ENCODE data around the gene ANKRD39.
A peak's percentile ranks its signal among the peaks of the same experiment; 100 is the strongest.

Gene ANKRD39

GRCh38 chr2:96868555-96869280 is 10.9 kb upstream of the ANKRD39 start:
- Histone ChIP-seq H3F3A (ENCODE audit: insufficient read depth, low read length) (no peaks in the 10 kb centered on the region; the same call in 1 of the 2 replicates), H3K27me3 (replicated peaks; ENCODE audit: insufficient read depth, low read length) (peaks cover 9% of the 10 kb centered on the region), H3K9ac (ENCODE audit: low read length) (peak overlapping the region; percentile 73), H3K4me1 (ENCODE audit: low read length) (no peaks in the 10 kb centered on the region), H3K36me3 (replicated peaks; ENCODE audit: insufficient read depth, low read length) (no peaks in the 10 kb centered on the region), H3K4me2 (ENCODE audit: low read depth, low read length) (peak overlapping the region; percentile 85), H3K79me2 (ENCODE audit: low read length) (no peaks in the 10 kb centered on the region), H3K9me3 (replicated peaks; ENCODE audit: insufficient read depth, low read length) (no peaks in the 10 kb centered on the region), H4K20me1 (ENCODE audit: insufficient read depth, low read length) (no peaks in the 10 kb centered on the region), H2AFZ (ENCODE audit: low read length) (peak overlapping the region; percentile 75), H3K9me2 (replicated peaks; ENCODE audit: insufficient read depth, low read length) (no peaks in the 10 kb centered on the region), H3K4me3 (ENCODE audit: low read length) (peak overlapping the region; percentile 74), H3K27ac (ENCODE audit: low read length) (no peak overlapping the region)
- DNase-seq, result peak; percentile 46
- TF ChIP-seq EZH2phosphoT487 (IDR thresholded peaks at IDR 0.05; ENCODE audit: low read length) (no peak), EZH2 (optimal IDR thresholded peaks at IDR 0.05; ENCODE audit: low read depth, low read length) (no peak), CTCF (IDR thresholded peaks at IDR 0.05; ENCODE audit: low read length) (peak; percentile 63)

DNA sequence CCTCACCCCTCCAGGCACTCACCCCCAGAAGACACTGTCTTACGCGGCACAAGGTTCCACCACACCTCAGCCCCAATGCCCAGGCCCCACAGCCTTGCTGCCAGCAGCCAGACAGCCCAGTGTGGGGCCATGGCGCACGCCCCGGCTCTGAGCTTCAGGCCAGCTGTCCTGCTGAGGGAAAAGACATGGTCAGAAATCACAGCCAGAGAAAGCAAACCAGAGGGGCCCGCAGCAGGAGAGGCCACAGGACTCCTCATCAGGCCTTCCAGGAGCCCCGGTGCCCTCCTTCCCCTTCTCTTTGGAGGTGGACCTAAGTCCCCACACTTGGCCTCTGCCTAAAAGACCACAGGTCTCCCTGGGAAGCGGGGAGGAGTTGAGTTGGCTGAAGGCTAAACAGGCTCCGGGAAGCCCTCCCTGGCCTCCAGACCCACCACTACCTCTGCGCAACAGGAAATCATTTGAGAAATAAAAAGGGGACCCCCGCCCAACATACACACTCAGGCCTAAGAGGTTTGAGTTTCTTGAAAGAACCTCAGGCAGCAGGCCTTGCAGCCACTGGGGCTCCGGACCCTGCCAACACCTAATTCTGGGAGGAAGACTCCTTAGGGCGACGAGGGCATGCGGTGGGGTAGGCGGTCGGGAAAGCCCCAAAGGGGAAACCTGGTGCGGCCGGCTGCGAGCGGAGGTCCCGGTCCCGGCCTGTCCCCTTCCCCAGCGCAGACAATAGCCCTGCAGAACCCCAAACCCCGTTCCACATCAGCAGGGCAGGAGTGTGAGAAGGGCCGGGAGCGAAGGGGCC is 10.1 kb upstream of the ANKRD39 start:
- Histone ChIP-seq H3K4me3 (ENCODE audit: low read length) (peak overlapping the region; percentile 74), H3K9ac (ENCODE audit: low read length) (peak overlapping the region; percentile 73; the same call in 1 of the 2 replicates), H3K27ac (ENCODE audit: low read length) (no peak overlapping the region), H3K4me1 (ENCODE audit: low read length) (no peaks in the 10 kb centered on the region), H4K20me1 (ENCODE audit: insufficient read depth, low read length) (no peaks in the 10 kb centered on the region), H3K9me2 (replicated peaks; ENCODE audit: insufficient read depth, low read length) (no peaks in the 10 kb centered on the region), H3K27me3 (replicated peaks; ENCODE audit: insufficient read depth, low read length) (peaks cover 9% of the 10 kb centered on the region), H2AFZ (ENCODE audit: low read length) (peak overlapping the region; percentile 75), H3F3A (ENCODE audit: insufficient read depth, low read length) (no peaks in the 10 kb centered on the region; the same call in 1 of the 2 replicates), H3K36me3 (replicated peaks; ENCODE audit: insufficient read depth, low read length) (no peaks in the 10 kb centered on the region), H3K4me2 (ENCODE audit: low read depth, low read length) (peak overlapping the region; percentile 85), H3K9me3 (replicated peaks; ENCODE audit: insufficient read depth, low read length) (no peaks in the 10 kb centered on the region), H3K79me2 (ENCODE audit: low read length) (no peaks in the 10 kb centered on the region)
- TF ChIP-seq CTCF (IDR thresholded peaks at IDR 0.05; ENCODE audit: low read length) (no peak), EZH2phosphoT487 (IDR thresholded peaks at IDR 0.05; ENCODE audit: low read length) (no peak), EZH2 (optimal IDR thresholded peaks at IDR 0.05; ENCODE audit: low read depth, low read length) (no peak)
- DNase-seq, result no peak

- Histone ChIP-seq H2AFZ (ENCODE audit: low read length) (no peak overlapping the region), H3K4me2 (ENCODE audit: low read depth, low read length) (peak overlapping the region; percentile 85; the same call in 1 of the 2 replicates), H3K36me3 (replicated peaks; ENCODE audit: insufficient read depth, low read length) (no peaks in the 10 kb centered on the region), H3K9me3 (replicated peaks; ENCODE audit: insufficient read depth, low read length) (no peaks in the 10 kb centered on the region), H3K9me2 (replicated peaks; ENCODE audit: insufficient read depth, low read length) (no peaks in the 10 kb centered on the region), H3K27me3 (replicated peaks; ENCODE audit: insufficient read depth, low read length) (peaks cover 9% of the 10 kb centered on the region), H3F3A (ENCODE audit: insufficient read depth, low read length) (no peaks in the 10 kb centered on the region; the same call in 1 of the 2 replicates), H3K79me2 (ENCODE audit: low read length) (no peaks in the 10 kb centered on the region), H3K9ac (ENCODE audit: low read length) (no peak overlapping the region), H3K4me3 (ENCODE audit: low read length) (no peak overlapping the region), H4K20me1 (ENCODE audit: insufficient read depth, low read length) (no peaks in the 10 kb centered on the region), H3K27ac (ENCODE audit: low read length) (no peak overlapping the region), H3K4me1 (ENCODE audit: low read length) (no peaks in the 10 kb centered on the region)
- TF ChIP-seq CTCF (IDR thresholded peaks at IDR 0.05; ENCODE audit: low read length) (no peak), EZH2 (optimal IDR thresholded peaks at IDR 0.05; ENCODE audit: low read depth, low read length) (no peak), EZH2phosphoT487 (IDR thresholded peaks at IDR 0.05; ENCODE audit: low read length) (no peak)
- no peak for DNase-seq
These were observed 9.4 kb upstream of the ANKRD39 start for GRCh38 chr2:96866986-96867755.
